ENCODE measurements around the gene TRPM2.

GRCh38 chr21:44434568-44434925 lies 81.1 kb downstream of the TRPM2 start:
- TF ChIP-seq FOS (IDR thresholded peaks at IDR 0.05; ENCODE audit: borderline replicate concordance, extremely low read depth, insufficient read length) (no peak), SMC3 (IDR thresholded peaks at IDR 0.05; ENCODE audit: borderline replicate concordance, low read length) (no peak)
